ENCODE data around the gene C8G.

C8G gene

DNA sequence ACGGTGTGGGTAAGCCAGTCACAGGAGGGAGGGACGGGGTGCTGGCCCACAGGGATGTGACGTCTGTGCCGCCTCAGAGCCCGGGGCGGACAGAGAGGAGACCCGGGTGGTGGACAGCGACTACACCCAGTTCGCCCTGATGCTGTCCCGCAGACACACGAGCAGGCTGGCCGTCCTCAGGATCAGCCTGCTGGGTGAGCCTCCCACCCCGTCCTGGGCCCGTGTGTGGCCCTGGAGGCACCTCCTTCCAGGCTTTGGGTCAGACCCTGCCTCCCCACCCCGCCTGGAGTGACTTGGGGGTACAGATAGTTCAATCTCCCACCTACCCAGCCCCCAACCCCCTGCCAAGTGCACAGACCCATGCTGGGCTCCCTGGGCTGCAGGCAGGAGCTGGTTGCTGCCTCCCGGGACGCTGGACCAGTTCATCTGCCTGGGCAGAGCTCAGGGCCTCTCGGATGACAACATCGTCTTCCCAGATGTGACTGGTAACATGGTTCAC lies 8.8 kb downstream of the C8G start:
- no peak for TF ChIP-seq TAF1 (IDR thresholded peaks at IDR 0.05; ENCODE audit: low read depth)

DNA sequence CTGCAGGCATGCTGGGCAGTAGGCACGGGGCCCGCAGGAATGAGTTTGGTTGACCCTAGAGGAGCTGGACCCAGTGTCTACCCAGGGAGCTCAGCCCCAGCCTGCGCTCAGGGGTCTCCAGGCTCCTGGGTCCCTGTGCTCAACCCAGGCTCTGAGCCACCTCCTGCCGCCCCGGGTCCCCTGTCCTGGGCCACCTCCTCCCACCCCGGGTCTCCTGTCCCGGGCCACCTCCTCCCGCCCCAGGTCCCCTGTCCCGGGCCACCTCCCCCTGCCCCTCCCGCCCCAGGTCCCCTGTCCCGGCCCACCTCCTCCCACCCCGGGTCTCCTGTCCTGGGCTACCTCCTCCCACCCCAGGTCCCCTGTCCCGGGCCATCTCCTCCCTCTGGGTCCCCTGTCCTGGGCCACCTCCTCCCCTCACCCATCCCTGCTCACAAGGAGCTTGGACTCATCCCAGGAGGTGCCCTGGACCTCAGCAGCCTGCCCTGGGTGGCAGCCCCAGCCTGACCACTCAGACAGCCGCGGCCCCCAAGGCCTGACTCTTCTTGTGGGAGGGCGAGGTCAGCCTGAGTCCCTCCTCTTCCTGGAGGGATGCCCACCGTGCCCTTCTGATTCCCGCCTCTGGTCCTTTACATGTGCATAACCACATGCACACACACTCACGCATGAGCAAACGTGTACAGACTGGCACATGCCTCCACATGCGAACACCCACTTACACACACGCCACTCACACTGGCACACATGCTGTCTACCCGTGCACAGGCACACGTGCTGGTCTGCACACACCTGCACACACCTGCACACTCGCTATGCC lies 9.4 kb downstream of the C8G start:
- TF ChIP-seq NFIC (IDR thresholded peaks at IDR 0.05) (no peak), FOXM1 (IDR thresholded peaks at IDR 0.05; ENCODE audit: borderline replicate concordance, low read depth) (no peak), ZBTB7A (IDR thresholded peaks at IDR 0.05; ENCODE audit: low read depth) (no peak), TAF1 (IDR thresholded peaks at IDR 0.05; ENCODE audit: low read depth) (no peak)
- TF ChIP-seq, protein P1, sequence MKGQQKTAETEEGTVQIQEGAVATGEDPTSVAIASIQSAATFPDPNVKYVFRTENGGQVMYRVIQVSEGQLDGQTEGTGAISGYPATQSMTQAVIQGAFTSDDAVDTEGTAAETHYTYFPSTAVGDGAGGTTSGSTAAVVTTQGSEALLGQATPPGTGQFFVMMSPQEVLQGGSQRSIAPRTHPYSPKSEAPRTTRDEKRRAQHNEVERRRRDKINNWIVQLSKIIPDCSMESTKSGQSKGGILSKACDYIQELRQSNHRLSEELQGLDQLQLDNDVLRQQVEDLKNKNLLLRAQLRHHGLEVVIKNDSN (IDR thresholded peaks at IDR 0.05), result no peak

DNA sequence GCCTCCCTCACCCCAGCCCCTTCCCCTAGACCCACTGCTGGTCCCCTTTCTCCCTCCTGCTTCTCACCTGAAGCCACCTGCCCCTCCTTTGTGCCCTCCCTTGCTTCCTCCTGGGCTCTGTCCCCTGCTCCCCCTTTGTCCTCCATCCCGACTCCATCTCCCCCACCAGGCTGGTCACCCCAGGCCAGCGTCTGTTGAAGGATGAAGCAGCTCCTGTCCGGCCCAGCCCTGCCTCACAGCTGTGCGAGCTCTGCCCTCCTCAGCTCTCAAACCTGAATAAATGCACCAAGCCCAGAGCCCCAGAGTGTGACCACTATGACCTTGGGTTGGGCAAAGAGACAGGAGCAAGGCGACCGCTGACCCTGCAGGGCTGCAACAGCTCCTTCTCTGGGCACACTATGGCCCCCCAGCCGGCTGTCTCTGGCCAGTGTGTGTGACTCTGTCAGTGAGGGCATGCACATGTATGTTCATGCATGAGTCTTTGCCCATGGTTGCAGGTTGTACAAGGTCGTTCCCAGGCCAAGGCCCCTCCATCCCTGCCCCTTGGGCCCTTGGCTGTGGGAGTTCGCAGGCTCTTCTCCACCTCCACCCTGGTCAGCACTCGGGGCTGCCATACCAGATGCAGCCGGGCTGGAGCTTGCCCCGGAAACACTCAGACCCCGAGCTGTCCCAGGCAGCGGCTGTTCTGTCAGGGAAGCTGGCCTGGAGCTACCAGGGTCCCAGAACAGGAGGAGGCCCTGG lies 10.3 kb downstream of the C8G start:
- TF ChIP-seq EP300 (IDR thresholded peaks at IDR 0.05; ENCODE audit: borderline replicate concordance) (no peak), NFIC (IDR thresholded peaks at IDR 0.05) (no peak), CREB1 (IDR thresholded peaks at IDR 0.05; ENCODE audit: low read depth) (no peak), ZBTB7A (IDR thresholded peaks at IDR 0.05; ENCODE audit: low read depth) (no peak), CEBPB (IDR thresholded peaks at IDR 0.05) (no peak), FOXM1 (IDR thresholded peaks at IDR 0.05; ENCODE audit: borderline replicate concordance, low read depth) (no peak), TCF12 (IDR thresholded peaks at IDR 0.05; ENCODE audit: low read depth) (no peak), YY1 (IDR thresholded peaks at IDR 0.05; ENCODE audit: low read depth) (no peak), TAF1 (IDR thresholded peaks at IDR 0.05; ENCODE audit: low read depth) (no peak), TEAD4 (IDR thresholded peaks at IDR 0.05) (no peak), RAD21 (IDR thresholded peaks at IDR 0.05; ENCODE audit: low read depth) (no peak), EGR1 (IDR thresholded peaks at IDR 0.05) (no peak)
- TF ChIP-seq, protein P2, sequence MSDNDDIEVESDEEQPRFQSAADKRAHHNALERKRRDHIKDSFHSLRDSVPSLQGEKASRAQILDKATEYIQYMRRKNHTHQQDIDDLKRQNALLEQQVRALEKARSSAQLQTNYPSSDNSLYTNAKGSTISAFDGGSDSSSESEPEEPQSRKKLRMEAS (IDR thresholded peaks at IDR 0.05), result no peak
- TF ChIP-seq, protein P3, sequence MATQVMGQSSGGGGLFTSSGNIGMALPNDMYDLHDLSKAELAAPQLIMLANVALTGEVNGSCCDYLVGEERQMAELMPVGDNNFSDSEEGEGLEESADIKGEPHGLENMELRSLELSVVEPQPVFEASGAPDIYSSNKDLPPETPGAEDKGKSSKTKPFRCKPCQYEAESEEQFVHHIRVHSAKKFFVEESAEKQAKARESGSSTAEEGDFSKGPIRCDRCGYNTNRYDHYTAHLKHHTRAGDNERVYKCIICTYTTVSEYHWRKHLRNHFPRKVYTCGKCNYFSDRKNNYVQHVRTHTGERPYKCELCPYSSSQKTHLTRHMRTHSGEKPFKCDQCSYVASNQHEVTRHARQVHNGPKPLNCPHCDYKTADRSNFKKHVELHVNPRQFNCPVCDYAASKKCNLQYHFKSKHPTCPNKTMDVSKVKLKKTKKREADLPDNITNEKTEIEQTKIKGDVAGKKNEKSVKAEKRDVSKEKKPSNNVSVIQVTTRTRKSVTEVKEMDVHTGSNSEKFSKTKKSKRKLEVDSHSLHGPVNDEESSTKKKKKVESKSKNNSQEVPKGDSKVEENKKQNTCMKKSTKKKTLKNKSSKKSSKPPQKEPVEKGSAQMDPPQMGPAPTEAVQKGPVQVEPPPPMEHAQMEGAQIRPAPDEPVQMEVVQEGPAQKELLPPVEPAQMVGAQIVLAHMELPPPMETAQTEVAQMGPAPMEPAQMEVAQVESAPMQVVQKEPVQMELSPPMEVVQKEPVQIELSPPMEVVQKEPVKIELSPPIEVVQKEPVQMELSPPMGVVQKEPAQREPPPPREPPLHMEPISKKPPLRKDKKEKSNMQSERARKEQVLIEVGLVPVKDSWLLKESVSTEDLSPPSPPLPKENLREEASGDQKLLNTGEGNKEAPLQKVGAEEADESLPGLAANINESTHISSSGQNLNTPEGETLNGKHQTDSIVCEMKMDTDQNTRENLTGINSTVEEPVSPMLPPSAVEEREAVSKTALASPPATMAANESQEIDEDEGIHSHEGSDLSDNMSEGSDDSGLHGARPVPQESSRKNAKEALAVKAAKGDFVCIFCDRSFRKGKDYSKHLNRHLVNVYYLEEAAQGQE (IDR thresholded peaks at IDR 0.05; ENCODE audit: low read depth), result no peak
- TF ChIP-seq, protein P1 (IDR thresholded peaks at IDR 0.05), result no peak

DNA sequence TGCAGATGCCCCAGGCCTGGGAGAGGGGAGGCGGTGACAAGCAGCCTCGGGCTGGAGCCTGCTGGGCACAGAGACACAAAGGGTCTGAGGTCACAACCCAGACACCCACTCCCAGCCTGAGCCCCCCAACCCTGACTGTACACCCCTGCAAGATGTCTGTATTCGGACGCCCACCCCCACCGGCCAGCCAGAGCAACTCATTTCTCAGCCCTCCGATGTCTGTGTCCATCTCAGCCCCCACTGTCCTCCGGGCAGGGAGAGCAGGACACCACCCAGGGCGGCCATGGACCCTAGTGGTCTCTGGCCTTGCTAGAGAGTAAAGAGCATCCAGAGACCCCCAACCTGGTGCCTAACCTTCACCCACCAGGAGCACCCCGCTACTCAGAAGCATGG lies 10.9 kb downstream of the C8G start:
- TF ChIP-seq TEAD4 (IDR thresholded peaks at IDR 0.05) (no peak), EGR1 (IDR thresholded peaks at IDR 0.05) (no peak), NFIC (IDR thresholded peaks at IDR 0.05) (no peak), ZBTB7A (IDR thresholded peaks at IDR 0.05; ENCODE audit: low read depth) (no peak)
- TF ChIP-seq, protein P2 (IDR thresholded peaks at IDR 0.05), result no peak

DNA sequence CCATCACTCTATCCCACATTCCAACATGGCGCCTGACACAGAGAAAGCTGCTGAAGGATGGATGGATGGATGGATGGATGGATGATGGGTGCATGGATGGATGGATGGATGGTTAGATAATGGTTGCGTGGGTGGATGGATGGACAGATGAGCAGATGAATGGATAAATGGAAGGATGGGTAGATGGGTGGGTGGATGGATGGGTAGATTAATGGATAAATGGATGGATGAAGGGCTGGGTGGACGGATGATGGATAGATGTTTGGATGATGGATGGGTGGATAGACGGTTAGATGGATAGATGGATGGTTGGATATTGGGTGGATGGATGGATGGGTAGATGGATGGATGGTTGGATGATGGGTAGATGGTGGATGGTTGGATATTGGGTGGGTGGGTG lies 11.6 kb downstream of the C8G start:
- no peak for TF ChIP-seq YY1 (IDR thresholded peaks at IDR 0.05; ENCODE audit: low read depth)
- TF ChIP-seq, protein P1 (IDR thresholded peaks at IDR 0.05), result no peak
- no peak for TF ChIP-seq RAD21 (IDR thresholded peaks at IDR 0.05; ENCODE audit: low read depth)
- no peak for TF ChIP-seq ZBTB7A (IDR thresholded peaks at IDR 0.05; ENCODE audit: low read depth)
- TF ChIP-seq, protein P3 (IDR thresholded peaks at IDR 0.05; ENCODE audit: low read depth), result no peak
- no peak for TF ChIP-seq NFIC (IDR thresholded peaks at IDR 0.05)
- no peak for TF ChIP-seq CEBPB (IDR thresholded peaks at IDR 0.05)
- TF ChIP-seq TEAD4 (IDR thresholded peaks at IDR 0.05), result no peak
- no peak for TF ChIP-seq EP300 (IDR thresholded peaks at IDR 0.05; ENCODE audit: borderline replicate concordance)
- TF ChIP-seq CREB1 (IDR thresholded peaks at IDR 0.05; ENCODE audit: low read depth), result no peak
- TF ChIP-seq EGR1 (IDR thresholded peaks at IDR 0.05), result no peak
- TF ChIP-seq TAF1 (IDR thresholded peaks at IDR 0.05; ENCODE audit: low read depth), result no peak
- TF ChIP-seq TCF12 (IDR thresholded peaks at IDR 0.05; ENCODE audit: low read depth), result no peak
- no peak for TF ChIP-seq FOXM1 (IDR thresholded peaks at IDR 0.05; ENCODE audit: borderline replicate concordance, low read depth)
- TF ChIP-seq, protein P2 (IDR thresholded peaks at IDR 0.05), result no peak

All from Ishikawa (cell line).